IMR-90 (cell line): ENCODE measurements around the gene NDNF. TPM values are rescaled to one million over a fixed set of nuclear protein-coding genes. Genes with fewer than 3 reads are reported as not detected.

ENCODE experiments used
- ATAC-seq: fragments of 200-7000 bp; cut with Tn5 transposase; 2 replicates; pipeline ENCODE4 v1.9.1; 2020; ENCODE audit warnings: low read depth, mild to moderate bottlenecking, moderate library complexity
- BruUV-seq: library from RNA; stranded (reverse); fragments of 400-500 nt; replicated peaks from 2 replicates; lab custom pipeline; 2021; lab: Mats Ljungman, UMichigan
- CTCF ChIA-PET: fragments of 300-600 bp; formaldehyde crosslinking; extraction: SDS; loops from one replicate; lab custom pipeline; 2021; ENCODE audit warnings: antibody characterized with exemption; lab: Yijun Ruan, JAX
- POLR2A ChIA-PET: fragments of 300-600 bp; sonication (Branson Sonifier 250); formaldehyde crosslinking; loops from one replicate; lab custom pipeline; 2022; ENCODE audit warnings: antibody characterized with exemption; ENCODE audit not compliant: unreplicated experiment; lab: Charles Lee
- DNase-seq: peaks from one replicate; pipeline ENCODE4 v3.0.0; 2013
- H2AFZ ChIP-seq: replicated peaks from 2 replicates; pipeline ENCODE3; 2013; ENCODE audit warnings: low read length, mild to moderate bottlenecking; ENCODE audit not compliant: poor library complexity
- H2AK5ac ChIP-seq: 2 replicates; pipeline ENCODE4 v1.6.1; 2013; ENCODE audit warnings: low read depth, low read length, inconsistent platforms
- H2AK9ac ChIP-seq: replicated peaks from 2 replicates; pipeline ENCODE3; 2013; ENCODE audit warnings: mild to moderate bottlenecking, low read depth, low read length, moderate library complexity; ENCODE audit not compliant: poor library complexity
- H2BK120ac ChIP-seq: 2 replicates; pipeline ENCODE4 v1.6.1; 2013; ENCODE audit warnings: low read depth, low read length, inconsistent platforms
- H2BK15ac ChIP-seq: 3 replicates; pipeline ENCODE4 v1.6.1; 2013; ENCODE audit warnings: low read depth, low read length, inconsistent platforms
- H2BK20ac ChIP-seq: 2 replicates; pipeline ENCODE4 v1.6.1; 2013; ENCODE audit warnings: low read depth, mild to moderate bottlenecking, inconsistent platforms, low read length, moderate library complexity
- H2BK5ac ChIP-seq: 2 replicates; pipeline ENCODE4 v1.6.1; 2013; ENCODE audit warnings: mild to moderate bottlenecking, low read depth, low read length, inconsistent platforms; ENCODE audit not compliant: poor library complexity, severe bottlenecking
- H3K14ac ChIP-seq: replicated peaks from 2 replicates; pipeline ENCODE4 v1.6.1; 2013; ENCODE audit warnings: low read depth, low read length, inconsistent platforms
- H3K18ac ChIP-seq: 2 replicates; pipeline ENCODE4 v1.6.1; 2013; ENCODE audit warnings: low read depth, low read length, control low read depth
- H3K23ac ChIP-seq: 2 replicates; pipeline ENCODE4 v1.6.1; 2013; ENCODE audit warnings: low read depth, low read length, inconsistent platforms
- H3K27ac ChIP-seq: 2 replicates; pipeline ENCODE4 v1.5.1; 2013; ENCODE audit warnings: mild to moderate bottlenecking, control low read depth, low read length; ENCODE audit not compliant: insufficient read depth
- H3K27me3 ChIP-seq: 2 replicates; pipeline ENCODE4 v1.6.1; 2013; ENCODE audit warnings: low read length; ENCODE audit not compliant: control insufficient read depth, insufficient read depth
- H3K36me3 ChIP-seq: 2 replicates; pipeline ENCODE4 v1.6.1; 2013; ENCODE audit warnings: low read length, mixed read lengths; ENCODE audit not compliant: control insufficient read depth, insufficient read depth
- H3K4ac ChIP-seq: 2 replicates; pipeline ENCODE4 v1.6.1; 2013; ENCODE audit warnings: low read depth, low read length, inconsistent platforms
- H3K4me1 ChIP-seq: 2 replicates; pipeline ENCODE4 v1.6.1; 2013; ENCODE audit warnings: low read length, mixed read lengths; ENCODE audit not compliant: control insufficient read depth, insufficient read depth
- H3K4me2 ChIP-seq: 2 replicates; pipeline ENCODE4 v1.6.1; 2013; ENCODE audit warnings: low read depth, mild to moderate bottlenecking, control low read depth, low read length, moderate library complexity
- H3K4me3 ChIP-seq: 2 replicates; pipeline ENCODE4 v1.5.1; 2013; ENCODE audit warnings: low read depth, mild to moderate bottlenecking, control low read depth, low read length, moderate library complexity; ENCODE audit not compliant: insufficient read depth
- H3K56ac ChIP-seq: 2 replicates; pipeline ENCODE4 v1.6.1; 2013; ENCODE audit warnings: low read length, inconsistent platforms; ENCODE audit not compliant: insufficient read depth; ENCODE audit errors: extremely low read depth
- H3K79me1 ChIP-seq, 2 experiments: 2 replicates each; pipeline ENCODE4 v1.6.1; 2013; ENCODE audit warnings: low read length in 2 of 2, inconsistent platforms in 1 of 2, low read depth in 1 of 2
- H3K9ac ChIP-seq: 2 replicates; pipeline ENCODE4 v1.6.1; 2013; ENCODE audit warnings: low read depth, low read length, control low read depth
- H3K9me1 ChIP-seq: 2 replicates; pipeline ENCODE4 v1.6.1; 2013; ENCODE audit warnings: low read length, inconsistent platforms; ENCODE audit not compliant: insufficient read depth
- H3K9me3 ChIP-seq: 2 replicates; pipeline ENCODE4 v1.6.1; 2013; ENCODE audit warnings: low read length; ENCODE audit not compliant: control insufficient read depth, insufficient read depth
- H4K20me1 ChIP-seq: 2 replicates; pipeline ENCODE4 v1.6.1; 2013; ENCODE audit warnings: low read length, inconsistent platforms; ENCODE audit not compliant: insufficient read depth
- H4K5ac ChIP-seq: 2 replicates; pipeline ENCODE4 v1.6.1; 2013; ENCODE audit warnings: mild to moderate bottlenecking, low read depth, low read length, control low read depth
- H4K8ac ChIP-seq, 2 experiments: 2 replicates each; pipeline ENCODE4 v1.6.1; 2013; ENCODE audit warnings: low read depth in 2 of 2, low read length in 2 of 2, control low read depth in 1 of 2, inconsistent platforms in 1 of 2
- H4K91ac ChIP-seq: 2 replicates; pipeline ENCODE4 v1.6.1; 2013; ENCODE audit warnings: low read depth, low read length, inconsistent platforms; ENCODE audit not compliant: insufficient read depth
- BHLHE40 ChIP-seq: fragments of 150-350 bp; IDR thresholded peaks from 2 replicates; pipeline ENCODE4 v1.6.1; 2016; ENCODE audit warnings: mild to moderate bottlenecking, low read depth, low read length
- CHD1 ChIP-seq: IDR thresholded peaks from 2 replicates; pipeline ENCODE4 v1.6.1; 2012; ENCODE audit warnings: low read depth, low read length, improper control_type of control experiment
- CTCF ChIP-seq: conservative IDR thresholded peaks from 2 replicates; pipeline ENCODE4 v1.5.1; 2012; ENCODE audit warnings: mild to moderate bottlenecking, low read depth, low read length, improper control_type of control experiment
- ELK1 ChIP-seq: fragments of 150-350 bp; IDR thresholded peaks from 2 replicates; pipeline ENCODE4 v1.6.1; 2016; ENCODE audit warnings: low read depth, mild to moderate bottlenecking, low read length, moderate library complexity, borderline replicate concordance
- FOS ChIP-seq: fragments of 150-350 bp; IDR thresholded peaks from 2 replicates; pipeline ENCODE4 v1.6.1; 2016; ENCODE audit warnings: low read depth, low read length
- MAFK ChIP-seq: IDR thresholded peaks from 2 replicates; pipeline ENCODE4 v1.6.1; 2012; ENCODE audit warnings: low read depth, low read length, improper control_type of control experiment
- MAZ ChIP-seq: IDR thresholded peaks from 2 replicates; pipeline ENCODE4 v1.6.1; 2012; ENCODE audit warnings: low read depth, mild to moderate bottlenecking, low read length, improper control_type of control experiment, moderate library complexity, borderline replicate concordance
- MXI1 ChIP-seq: IDR thresholded peaks from 2 replicates; pipeline ENCODE4 v1.6.1; 2012; ENCODE audit warnings: low read depth, mild to moderate bottlenecking, low read length, moderate library complexity, borderline replicate concordance
- RAD21 ChIP-seq: IDR thresholded peaks from 2 replicates; pipeline ENCODE4 v1.6.1; 2012; ENCODE audit warnings: low read length, improper control_type of control experiment
- RFX5 ChIP-seq: IDR thresholded peaks from 2 replicates; pipeline ENCODE4 v1.8.0; 2012; ENCODE audit warnings: low read depth, mild to moderate bottlenecking, low read length, moderate library complexity
- USF2 ChIP-seq: fragments of 150-350 bp; IDR thresholded peaks from 2 replicates; pipeline ENCODE4 v1.6.1; 2017; ENCODE audit warnings: mild to moderate bottlenecking, antibody characterized with exemption, low read length, low read depth
- dilution Hi-C: fragments of 300-500 bp; cut with HindIII; formaldehyde crosslinking; loops from one replicate; pipeline ENCODE4 v1.14.3; 2018; ENCODE audit warnings: low sequenced_read_pairs; ENCODE audit not compliant: unreplicated experiment
- in situ Hi-C: fragments of 300-500 bp; cut with MboI; formaldehyde crosslinking; loops from 3 replicates; pipeline ENCODE4 v1.14.3; 2019; ENCODE audit warnings: low sequenced_read_pairs, inconsistent platforms, mixed read lengths
- intact Hi-C: fragments of 100-400 bp; cut with micrococcal nuclease; formaldehyde crosslinking; loops from 2 replicates; pipeline ENCODE4 v1.10.0; 2022
- polyA plus RNA-seq, 3 experiments: library from polyadenylated mRNA; depleted of rRNA; stranded (reverse); fragments of >200 nt; gene quantifications; 2 replicates each; pipeline ENCODE4 v1.2.3, GENCODE V29; 2012; ENCODE audit warnings: low replicate concordance in 1 of 3
- total RNA-seq: library from RNA; depleted of rRNA; stranded (reverse); fragments of >200 nt; gene quantifications from 2 replicates; pipeline ENCODE4 v1.2.3, GENCODE V29; 2012

The NDNF gene
- total and polyA plus RNA-seq, 2 of the 4 experiments (the other 2 are of a cell fraction), result under 0.01 TPM; not detected in 1

GRCh38 chr4:121093261-121093660 is 20.9 kb upstream of the NDNF start:
- no peak overlapping the region for H2AK5ac ChIP-seq
- H3K27ac ChIP-seq, result no peak overlapping the region
- H3K79me1 ChIP-seq, result no peaks in the 10 kb centered on the region
- H2BK5ac ChIP-seq, result no peak overlapping the region
- H4K5ac ChIP-seq, result no peak overlapping the region
- H3K56ac ChIP-seq, result no peak overlapping the region
- H4K8ac ChIP-seq, result no peak overlapping the region
- H2AK9ac ChIP-seq, result no peak overlapping the region
- H3K23ac ChIP-seq, result no peak overlapping the region
- DNase-seq (no peak), ATAC-seq (no peak)
- TF ChIP-seq MXI1 (no peak), USF2 (no peak), MAZ (no peak), FOS (no peak), BHLHE40 (no peak), CHD1 (no peak), RFX5 (no peak), RAD21 (no peak), ELK1 (no peak), CTCF (no peak), MAFK (no peak)
- H2BK20ac ChIP-seq, result no peak overlapping the region
- BruUV-seq, result no TSS peak
- no peaks in the 10 kb centered on the region for H3K4me1 ChIP-seq
- no peaks in the 10 kb centered on the region for H3K9me1 ChIP-seq
- no peak overlapping the region for H3K4me2 ChIP-seq
- in situ Hi-C loops (loop anchor here (10.0 to 25.0 kb wide), 2 partner anchors 381 to 1018 kb away; no protein-coding TSS in a partner anchor), intact Hi-C loops (loop anchor here (10.0 kb wide), 1 partner anchor 1778 kb away; no protein-coding TSS in a partner anchor), dilution Hi-C loops (no loop called here)
- POLR2A ChIA-PET, result no interaction called here
- no peak overlapping the region for H3K9ac ChIP-seq
- H2AFZ ChIP-seq, result no peak overlapping the region
- H4K20me1 ChIP-seq, result no peaks in the 10 kb centered on the region
- CTCF ChIA-PET, result no interaction called here
- no peak overlapping the region for H3K14ac ChIP-seq
- H2BK120ac ChIP-seq, result no peak overlapping the region
- 0 out of 2 replicates have a peak, but pooled peaks cover 2% of the 10 kb centered on the region for H3K27me3 ChIP-seq
- H3K18ac ChIP-seq, result no peak overlapping the region
- no peak overlapping the region for H2BK15ac ChIP-seq
- no peaks in the 10 kb centered on the region for H3K36me3 ChIP-seq
- H3K9me3 ChIP-seq, result no peaks in the 10 kb centered on the region
- H4K91ac ChIP-seq, result no peak overlapping the region
- H3K4ac ChIP-seq, result no peak overlapping the region
- H3K4me3 ChIP-seq, result no peak overlapping the region
